ENCODE data around the gene SLC4A4.
A peak's percentile ranks its signal among the peaks of the same experiment; 100 is the strongest.

The SLC4A4 gene

GRCh38 chr4:71518283-71518989, 179.6 kb downstream of the SLC4A4 start:
- Mint-ChIP-seq H3K27me3 (no peaks in the 10 kb centered on the region), H3K27ac (no peak overlapping the region), H3K4me1 (no peaks in the 10 kb centered on the region), H3K9me3 (peaks cover 6 to 9% of the 10 kb centered on the region in 2 donors), H3K4me3 (no peak overlapping the region)
- ATAC-seq: peak; percentile 45
- DNase-seq: no peak

- DNase-seq (no peak), ATAC-seq (no peak)
- no peak overlapping the region for H3K27ac Mint-ChIP-seq
- no peak overlapping the region for H3K4me3 Mint-ChIP-seq
- H3K27me3 Mint-ChIP-seq: no peaks in the 10 kb centered on the region
- no peaks in the 10 kb centered on the region for H3K4me1 Mint-ChIP-seq
- peaks cover 6 to 9% of the 10 kb centered on the region in 2 donors for H3K9me3 Mint-ChIP-seq
Measured at GRCh38 chr4:71520308-71520707, 181.5 kb downstream of the SLC4A4 start.

- no peak for ATAC-seq
- no peaks in the 10 kb centered on the region for H3K27me3 Mint-ChIP-seq
- no peak overlapping the region for H3K27ac Mint-ChIP-seq
- H3K4me1 Mint-ChIP-seq: no peaks in the 10 kb centered on the region
- peaks cover 6 to 9% of the 10 kb centered on the region in 2 donors for H3K9me3 Mint-ChIP-seq
- DNase-seq: no peak
- H3K4me3 Mint-ChIP-seq: no peak overlapping the region
Measured at GRCh38 chr4:71520850-71521249, 182.0 kb downstream of the SLC4A4 start.

GRCh38 chr4:71524756-71525155, 185.9 kb downstream of the SLC4A4 start:
- ATAC-seq (no peak), DNase-seq (no peak)
- Mint-ChIP-seq H3K4me3 (no peak overlapping the region), H3K27me3 (no peaks in the 10 kb centered on the region), H3K9me3 (no peaks in the 10 kb centered on the region), H3K4me1 (no peaks in the 10 kb centered on the region), H3K27ac (no peak overlapping the region)

GRCh38 chr4:71526637-71527406, 188.0 kb downstream of the SLC4A4 start:
- no peak for ATAC-seq
- Mint-ChIP-seq H3K4me3 (no peak overlapping the region), H3K27me3 (no peaks in the 10 kb centered on the region), H3K9me3 (no peaks in the 10 kb centered on the region), H3K4me1 (no peaks in the 10 kb centered on the region), H3K27ac (peak overlapping the region in 1 of 2 donors; percentile 14)
- no peak for DNase-seq

- no peaks in the 10 kb centered on the region for H3K9me3 Mint-ChIP-seq
- ATAC-seq: no peak
- no peaks in the 10 kb centered on the region for H3K27me3 Mint-ChIP-seq
- H3K27ac Mint-ChIP-seq: no peak overlapping the region
- no peak overlapping the region for H3K4me3 Mint-ChIP-seq
- no peak for DNase-seq
- no peaks in the 10 kb centered on the region for H3K4me1 Mint-ChIP-seq
Measured at GRCh38 chr4:71532407-71532806, 193.6 kb downstream of the SLC4A4 start.

GRCh38 chr4:71533121-71533520, 194.3 kb downstream of the SLC4A4 start:
- H3K27me3 Mint-ChIP-seq: no peaks in the 10 kb centered on the region

GRCh38 chr4:71537551-71538065, 198.8 kb downstream of the SLC4A4 start:
- no peaks in the 10 kb centered on the region for H3K27me3 Mint-ChIP-seq
- H3K4me1 Mint-ChIP-seq: no peaks in the 10 kb centered on the region
- no peaks in the 10 kb centered on the region for H3K9me3 Mint-ChIP-seq
- no peak for DNase-seq
- ATAC-seq: no peak
- H3K4me3 Mint-ChIP-seq: no peak overlapping the region
- H3K27ac Mint-ChIP-seq: no peak overlapping the region

More at GRCh38 chr4:71533121-71533520, 194.3 kb downstream of the SLC4A4 start:
- no peak for ATAC-seq
- DNase-seq: no peak
- Mint-ChIP-seq H3K4me3 (no peak overlapping the region), H3K9me3 (no peaks in the 10 kb centered on the region), H3K27ac (no peak overlapping the region), H3K4me1 (no peaks in the 10 kb centered on the region)

GRCh38 chr4:71538528-71538927, 199.7 kb downstream of the SLC4A4 start:
- Mint-ChIP-seq H3K9me3 (no peaks in the 10 kb centered on the region), H3K27me3 (no peaks in the 10 kb centered on the region), H3K4me1 (no peaks in the 10 kb centered on the region), H3K27ac (no peak overlapping the region), H3K4me3 (no peak overlapping the region)
- DNase-seq: no peak
- ATAC-seq: no peak

GRCh38 chr4:71540749-71541269, 202.0 kb downstream of the SLC4A4 start:
- no peak for DNase-seq
- H3K9me3 Mint-ChIP-seq: no peaks in the 10 kb centered on the region
- no peak overlapping the region for H3K27ac Mint-ChIP-seq
- no peaks in the 10 kb centered on the region for H3K4me1 Mint-ChIP-seq
- no peak for ATAC-seq
- H3K4me3 Mint-ChIP-seq: no peak overlapping the region
- H3K27me3 Mint-ChIP-seq: no peaks in the 10 kb centered on the region

GRCh38 chr4:71541541-71541940, 202.7 kb downstream of the SLC4A4 start:
- Mint-ChIP-seq H3K9me3 (no peaks in the 10 kb centered on the region), H3K27me3 (no peaks in the 10 kb centered on the region), H3K4me3 (no peak overlapping the region), H3K27ac (no peak overlapping the region), H3K4me1 (no peaks in the 10 kb centered on the region)
- ATAC-seq (no peak), DNase-seq (no peak)

- DNase-seq: no peak
- Mint-ChIP-seq H3K4me3 (no peak overlapping the region), H3K4me1 (no peaks in the 10 kb centered on the region), H3K27ac (no peak overlapping the region), H3K9me3 (no peaks in the 10 kb centered on the region), H3K27me3 (no peaks in the 10 kb centered on the region)
- no peak for ATAC-seq
Measured at GRCh38 chr4:71545168-71545567, 206.3 kb downstream of the SLC4A4 start.

GRCh38 chr4:71549516-71550160, 210.8 kb downstream of the SLC4A4 start:
- Mint-ChIP-seq H3K9me3 (no peaks in the 10 kb centered on the region), H3K4me1 (no peaks in the 10 kb centered on the region), H3K27me3 (no peaks in the 10 kb centered on the region), H3K27ac (no peak overlapping the region), H3K4me3 (no peak overlapping the region)
- ATAC-seq: no peak
- DNase-seq: no peak

- Mint-ChIP-seq H3K27ac (no peak overlapping the region), H3K27me3 (no peaks in the 10 kb centered on the region), H3K4me1 (no peaks in the 10 kb centered on the region), H3K4me3 (no peak overlapping the region), H3K9me3 (no peaks in the 10 kb centered on the region)
- ATAC-seq (no peak), DNase-seq (no peak)
Measured at GRCh38 chr4:71550220-71551165, 211.7 kb downstream of the SLC4A4 start.

- ATAC-seq (no peak), DNase-seq (no peak)
- peaks cover 4% of the 10 kb centered on the region for H3K4me1 Mint-ChIP-seq
- H3K9me3 Mint-ChIP-seq: no peaks in the 10 kb centered on the region
- H3K27me3 Mint-ChIP-seq: peaks cover 7% of the 10 kb centered on the region
- H3K27ac Mint-ChIP-seq: no peak overlapping the region
- H3K4me3 Mint-ChIP-seq: no peak overlapping the region
Measured at GRCh38 chr4:71553605-71554004, 214.8 kb downstream of the SLC4A4 start.

Data from stimulated activated naive CD8-positive, alpha-beta T cell treated with anti-CD3 and anti-CD28 coated beads, Interleukin-15, amount 100 ng/mL, for 72 hours (primary cell).